GM12892 (cell line): ENCODE results near the gene TNFAIP8L1.

Experiments used
- POLR2A ChIP-seq: IDR thresholded peaks from 2 replicates; pipeline ENCODE4 v1.6.1; 2011; ENCODE audit warnings: low read depth, low read length, control low read depth
- POLR2AphosphoS5 ChIP-seq: IDR thresholded peaks from 2 replicates; pipeline ENCODE4 v1.6.1; 2011; ENCODE audit warnings: low read depth, low read length, control low read depth
- TAF1 ChIP-seq: IDR thresholded peaks from 2 replicates; pipeline ENCODE4 v1.6.1; 2011; ENCODE audit warnings: low read depth, mild to moderate bottlenecking, control low read depth, low read length, borderline replicate concordance

DNA sequence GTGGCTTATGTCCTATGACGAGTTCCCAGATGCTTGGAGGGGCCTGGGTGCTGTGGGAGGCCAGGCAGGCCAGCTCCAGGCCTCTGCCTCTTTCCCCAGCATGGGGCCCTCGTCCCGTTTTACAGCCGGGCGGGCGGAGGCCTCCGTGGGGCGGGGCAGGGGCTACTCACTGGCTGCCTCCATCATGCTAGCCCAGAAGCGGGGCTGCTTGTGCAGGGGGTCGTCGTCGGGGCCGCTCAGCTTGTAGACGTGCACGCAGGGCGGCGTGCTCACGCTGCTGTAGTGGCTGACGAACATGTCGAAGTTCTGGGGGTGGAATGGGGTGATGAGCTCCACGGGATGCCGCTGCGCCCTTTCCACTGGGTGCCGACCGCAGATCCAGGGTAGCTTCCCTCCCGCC lies 49.3 kb downstream of the TNFAIP8L1 start:
- no peak for TF ChIP-seq POLR2A
- TF ChIP-seq POLR2AphosphoS5, result no peak
- TF ChIP-seq TAF1, result no peak
